ENCODE results near the gene KCTD1.

GRCh38 chr18:26471826-26472225 lies 76.5 kb downstream of the KCTD1 start:
- TF ChIP-seq, protein P1, sequence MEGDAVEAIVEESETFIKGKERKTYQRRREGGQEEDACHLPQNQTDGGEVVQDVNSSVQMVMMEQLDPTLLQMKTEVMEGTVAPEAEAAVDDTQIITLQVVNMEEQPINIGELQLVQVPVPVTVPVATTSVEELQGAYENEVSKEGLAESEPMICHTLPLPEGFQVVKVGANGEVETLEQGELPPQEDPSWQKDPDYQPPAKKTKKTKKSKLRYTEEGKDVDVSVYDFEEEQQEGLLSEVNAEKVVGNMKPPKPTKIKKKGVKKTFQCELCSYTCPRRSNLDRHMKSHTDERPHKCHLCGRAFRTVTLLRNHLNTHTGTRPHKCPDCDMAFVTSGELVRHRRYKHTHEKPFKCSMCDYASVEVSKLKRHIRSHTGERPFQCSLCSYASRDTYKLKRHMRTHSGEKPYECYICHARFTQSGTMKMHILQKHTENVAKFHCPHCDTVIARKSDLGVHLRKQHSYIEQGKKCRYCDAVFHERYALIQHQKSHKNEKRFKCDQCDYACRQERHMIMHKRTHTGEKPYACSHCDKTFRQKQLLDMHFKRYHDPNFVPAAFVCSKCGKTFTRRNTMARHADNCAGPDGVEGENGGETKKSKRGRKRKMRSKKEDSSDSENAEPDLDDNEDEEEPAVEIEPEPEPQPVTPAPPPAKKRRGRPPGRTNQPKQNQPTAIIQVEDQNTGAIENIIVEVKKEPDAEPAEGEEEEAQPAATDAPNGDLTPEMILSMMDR (IDR thresholded peaks at IDR 0.05; ENCODE audit: low read depth, low read length, missing input control), result no peak
- TF ChIP-seq SP1 (IDR thresholded peaks at IDR 0.05), result no peak
- no peak for TF ChIP-seq TAF1 (conservative IDR thresholded peaks at IDR 0.05)
- no peak for TF ChIP-seq REST (IDR thresholded peaks at IDR 0.05)
- TF ChIP-seq GABPA (IDR thresholded peaks at IDR 0.05 in 1 of 2, conservative IDR thresholded peaks at IDR 0.05 in 1 of 2), result no peak
- TF ChIP-seq MAX (IDR thresholded peaks at IDR 0.05), result no peak
- TF ChIP-seq, protein P2, sequence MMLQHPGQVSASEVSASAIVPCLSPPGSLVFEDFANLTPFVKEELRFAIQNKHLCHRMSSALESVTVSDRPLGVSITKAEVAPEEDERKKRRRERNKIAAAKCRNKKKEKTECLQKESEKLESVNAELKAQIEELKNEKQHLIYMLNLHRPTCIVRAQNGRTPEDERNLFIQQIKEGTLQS (IDR thresholded peaks at IDR 0.05), result no peak
- TF ChIP-seq RAD21 (IDR thresholded peaks at IDR 0.05), result no peak
- TF ChIP-seq EGR1 (IDR thresholded peaks at IDR 0.05; ENCODE audit: low read depth in 2 of 2), result no peak
- TF ChIP-seq JUND (IDR thresholded peaks at IDR 0.05), result no peak
- no peak for TF ChIP-seq FOXA1 (IDR thresholded peaks at IDR 0.05)
- no peak for TF ChIP-seq YY1 (IDR thresholded peaks at IDR 0.05)
- no peak for TF ChIP-seq FOXA2 (IDR thresholded peaks at IDR 0.05)
